Stimulated activated naive CD4-positive, alpha-beta T cell (primary cell): ENCODE measurements around the gene KLF4.

Source experiments
- DNase-seq, 6 experiments: peaks; one replicate each; lab custom pipeline; 2025; lab: John Stamatoyannopoulos, UW

Gene KLF4

GRCh38 chr9:107447834-107448233, 41.7 kb downstream of the KLF4 start:
- no peak for DNase-seq

GRCh38 chr9:107447081-107447480, 42.5 kb downstream of the KLF4 start:
- DNase-seq, result no peak

- no peak for DNase-seq
Measured at GRCh38 chr9:107446491-107446890, 43.1 kb downstream of the KLF4 start.

- no peak for DNase-seq
Measured at GRCh38 chr9:107443786-107444185, 45.8 kb downstream of the KLF4 start.

GRCh38 chr9:107439991-107440456, 49.5 kb downstream of the KLF4 start:
- DNase-seq, result no peak

GRCh38 chr9:107438211-107439031, 51.1 kb downstream of the KLF4 start:
- DNase-seq, result no peak

- DNase-seq, result no peak
Measured at GRCh38 chr9:107437716-107438115, 51.9 kb downstream of the KLF4 start.

- DNase-seq, result no peak
Measured at GRCh38 chr9:107435415-107435814, 54.2 kb downstream of the KLF4 start.
